ENCODE data around the gene BUB3. TPM values are rescaled to one million over a fixed set of nuclear protein-coding genes. Genes with fewer than 3 reads are reported as not detected.
"Not testable (repeated sequence)": the region's sequence is repeated elsewhere in the genome, so short reads cannot be mapped to it uniquely, and the experiment has no call there.

BUB3 gene
- polyA plus RNA-seq, 3 donors = 116 to 131 (median 118) TPM

- no peak for DNase-seq (ENCODE audit: extremely low read depth in 1 of 11, low read depth in 9 of 11, low spot score in 4 of 11)
Observed at GRCh38 chr10:123175389-123176387, 21.5 kb downstream of the BUB3 start.

- not testable (repeated sequence) for DNase-seq (ENCODE audit: extremely low read depth in 1 of 11, low read depth in 9 of 11, low spot score in 4 of 11)
Observed at GRCh38 chr10:123178390-123178789, 24.2 kb downstream of the BUB3 start.

GRCh38 chr10:123180101-123181090 lies 26.2 kb downstream of the BUB3 start:
- no peak for DNase-seq (ENCODE audit: extremely low read depth in 1 of 11, low read depth in 9 of 11, low spot score in 4 of 11)

DNA sequence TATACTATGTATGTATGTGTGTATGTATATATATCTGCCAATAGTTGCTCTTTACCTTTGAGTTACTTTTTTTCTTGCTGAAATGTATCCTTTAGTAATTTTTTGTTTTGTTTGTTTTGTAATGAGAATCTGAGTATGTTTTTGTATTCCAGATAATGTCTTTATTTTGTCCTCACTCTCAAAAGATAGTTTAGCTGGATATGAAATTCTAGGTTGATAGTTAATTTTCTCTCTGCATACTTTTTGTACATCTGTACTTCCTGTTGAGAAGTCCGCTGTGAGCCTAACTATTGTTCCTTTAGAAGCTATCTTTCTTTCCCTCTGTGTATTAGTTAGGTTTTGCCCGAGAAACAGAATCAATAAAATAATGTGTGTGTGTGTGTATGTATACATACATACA lies 29.5 kb downstream of the BUB3 start:
- no peak for DNase-seq (ENCODE audit: extremely low read depth in 1 of 11, low read depth in 9 of 11, low spot score in 4 of 11)

- DNase-seq (ENCODE audit: extremely low read depth in 1 of 11, low read depth in 9 of 11, low spot score in 4 of 11) = no peak
Observed at GRCh38 chr10:123187781-123188180, 33.6 kb downstream of the BUB3 start.

DNA sequence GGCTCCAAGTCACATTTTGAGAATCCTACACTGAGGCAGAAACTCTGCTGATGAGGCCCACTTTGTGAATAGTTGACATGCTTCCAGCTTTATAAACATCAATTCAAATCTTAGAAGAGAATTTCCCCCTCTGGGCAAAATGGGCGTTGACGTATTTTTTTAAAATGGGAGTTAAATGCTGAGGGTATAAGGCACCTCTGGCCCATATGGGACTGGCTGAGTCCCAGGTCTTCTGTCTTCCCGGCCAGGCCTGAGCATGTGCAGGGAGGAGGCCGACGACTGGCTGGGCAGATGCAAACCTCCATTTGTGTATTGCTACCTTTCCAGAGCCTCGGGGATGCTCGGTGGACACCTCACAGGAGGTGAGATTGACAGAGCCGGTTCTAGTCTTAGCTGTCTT lies 37.7 kb downstream of the BUB3 start:
- no peak for DNase-seq (ENCODE audit: extremely low read depth in 1 of 11, low read depth in 9 of 11, low spot score in 4 of 11)

DNA sequence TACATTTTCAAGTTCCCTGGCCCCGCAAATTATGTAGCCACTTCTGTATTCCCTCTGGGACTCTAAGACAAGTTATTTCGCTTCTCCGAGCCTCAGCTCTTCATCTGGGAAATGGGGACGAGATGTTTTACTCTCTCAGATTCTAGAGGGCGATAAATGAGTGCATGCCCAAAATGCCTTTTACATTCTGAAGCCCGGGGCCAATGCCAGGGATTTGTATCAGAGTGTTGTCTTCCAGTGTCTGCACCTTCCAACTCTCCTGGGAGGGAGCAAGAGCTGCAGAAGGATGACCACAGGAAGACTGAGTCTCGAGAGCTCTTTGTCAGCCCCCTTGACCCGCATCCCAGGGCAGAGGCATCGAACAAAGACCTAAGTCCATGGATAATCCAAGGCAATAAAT lies 39.9 kb downstream of the BUB3 start:
- no peak for DNase-seq (ENCODE audit: extremely low read depth in 1 of 11, low read depth in 9 of 11, low spot score in 4 of 11)

DNA sequence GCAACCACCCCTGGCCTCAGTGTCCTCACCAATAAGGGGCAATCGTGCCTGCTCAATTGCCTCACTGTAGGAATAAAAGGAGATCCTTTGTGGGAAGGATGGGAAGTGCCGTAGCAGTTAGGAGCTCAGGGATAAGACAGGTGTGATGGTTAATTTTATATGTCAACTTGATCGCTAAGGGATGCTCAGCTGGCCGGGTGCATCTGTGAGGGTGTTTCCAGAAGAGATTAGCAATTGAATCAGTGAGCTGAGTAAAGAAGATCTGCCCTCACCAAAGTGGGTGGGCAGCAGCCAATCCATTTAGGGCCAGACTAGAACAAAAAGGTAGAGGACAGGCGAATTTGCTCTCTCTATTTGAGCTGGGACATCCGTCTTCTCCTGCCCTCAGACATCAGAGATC lies 46.3 kb downstream of the BUB3 start:
- no peak for DNase-seq (ENCODE audit: extremely low read depth in 1 of 11, low read depth in 9 of 11, low spot score in 4 of 11)

DNA sequence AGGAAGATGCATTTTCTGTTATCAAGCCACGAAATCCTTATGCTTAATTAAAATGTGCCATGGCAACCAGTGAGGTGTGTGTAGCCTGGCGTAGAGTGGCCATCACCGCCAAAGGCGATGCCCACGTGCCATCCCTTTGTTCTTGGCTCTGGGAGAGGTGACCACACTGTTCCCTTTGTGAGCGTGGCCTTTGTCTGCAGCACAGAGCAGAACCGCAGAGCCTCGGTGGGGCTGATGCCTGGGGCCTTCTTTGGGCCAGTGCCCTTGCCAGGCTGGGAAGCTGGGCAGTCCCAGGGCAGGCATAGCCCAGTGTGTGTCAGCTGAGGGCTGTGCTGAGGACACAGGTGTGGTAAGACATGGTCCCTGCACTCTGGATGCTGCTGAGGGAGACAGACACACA lies 48.3 kb downstream of the BUB3 start:
- DNase-seq (ENCODE audit: extremely low read depth in 1 of 11, low read depth in 9 of 11, low spot score in 4 of 11) = no peak

GRCh38 chr10:123203393-123204126 lies 49.4 kb downstream of the BUB3 start:
- DNase-seq (ENCODE audit: extremely low read depth in 1 of 11, low read depth in 9 of 11, low spot score in 4 of 11) = no peak

- no peak for DNase-seq (ENCODE audit: extremely low read depth in 1 of 11, low read depth in 9 of 11, low spot score in 4 of 11)
Observed at GRCh38 chr10:123204127-123204461, 49.9 kb downstream of the BUB3 start.

- DNase-seq (ENCODE audit: extremely low read depth in 1 of 11, low read depth in 9 of 11, low spot score in 4 of 11) = no peak
Observed at GRCh38 chr10:123205041-123205440, 50.8 kb downstream of the BUB3 start.

GRCh38 chr10:123212063-123212462 lies 57.9 kb downstream of the BUB3 start:
- DNase-seq (ENCODE audit: extremely low read depth in 1 of 11, low read depth in 9 of 11, low spot score in 4 of 11) = no peak

DNA sequence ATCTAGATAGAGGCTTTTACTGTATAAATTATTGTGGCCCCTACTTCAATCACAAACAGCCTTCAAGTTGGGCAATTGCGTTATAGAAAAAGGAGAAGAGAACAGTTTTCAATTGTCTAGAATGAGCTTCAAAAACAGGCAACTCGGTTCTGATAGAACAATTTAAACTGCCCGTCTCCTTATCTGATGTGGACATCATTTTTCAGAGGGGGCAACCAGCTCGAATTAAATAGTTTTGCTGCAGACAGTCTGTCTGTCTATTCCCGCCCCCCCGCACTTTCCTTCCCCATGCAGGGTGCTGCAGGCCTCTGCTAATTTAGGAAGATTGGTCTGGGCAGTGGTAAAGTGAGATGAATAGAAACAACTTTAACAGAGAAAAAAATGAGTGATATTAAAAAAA lies 58.4 kb downstream of the BUB3 start:
- no peak for DNase-seq (ENCODE audit: extremely low read depth in 1 of 11, low read depth in 9 of 11, low spot score in 4 of 11)

DNA sequence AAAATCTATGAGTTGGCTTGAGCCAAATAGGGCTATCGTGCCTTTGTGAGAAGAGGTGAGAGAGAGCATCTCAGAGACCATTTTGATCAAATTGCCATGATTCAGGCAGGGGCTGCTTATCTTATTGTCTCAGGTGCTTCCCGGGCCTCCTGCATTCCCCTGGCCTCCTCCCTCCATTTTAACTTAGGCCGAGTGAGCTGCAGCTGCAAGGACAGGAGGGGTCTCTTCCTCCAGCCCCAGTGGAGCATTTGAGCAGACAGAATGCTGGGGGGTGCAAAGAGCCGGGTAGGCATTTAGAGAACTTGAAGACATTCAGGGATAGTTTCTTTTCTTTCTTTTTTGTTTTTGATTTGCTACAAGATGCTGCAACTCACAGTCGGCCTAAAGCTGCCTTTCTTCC lies 59.0 kb downstream of the BUB3 start:
- no peak for DNase-seq (ENCODE audit: extremely low read depth in 1 of 11, low read depth in 9 of 11, low spot score in 4 of 11)
